ENCODE measurements around the gene MBOAT2. TPM values are rescaled to one million over a fixed set of nuclear protein-coding genes. Genes with fewer than 3 reads are reported as not detected.
A peak's percentile ranks its signal among the peaks of the same experiment; 100 is the strongest.
"Not testable (repeated sequence)": the region's sequence is repeated elsewhere in the genome, so short reads cannot be mapped to it uniquely, and the experiment has no call there.

MBOAT2 gene
- 1 to 10 TPM in 3 of 4 donors, under 1 TPM in 1; 0.83 to 5.8 (median 3.9) TPM for total RNA-seq

- H3K9me3 ChIP-seq, result no peaks in the 10 kb centered on the region
- H3K4me1 ChIP-seq, result peaks cover 0 to 6% of the 10 kb centered on the region in 2 donors
- H3K36me3 ChIP-seq, result no peaks in the 10 kb centered on the region
- intact Hi-C loops (cut with DNase I; ENCODE audit: low total_unique reads) (loop anchor here (5.0 to 10.0 kb wide), 2 partner anchors 201 to 419 kb away; partner anchors contain the start of genes ASAP2, CPSF3 and ITGB1BP1), in situ Hi-C loops (cut with MboI; ENCODE audit: low sequenced_read_pairs in 4 of 4) (no loop called here)
- peak within 1 kb of the TSS; percentile 65 to 73 (median 70) for H3K4me3 ChIP-seq
- DNase-seq, result peak; percentile 59 to 70
- ATAC-seq, result peak; percentile 93 to 96
- peaks cover 0 to 4% (median 0%) of the 10 kb centered on the region in 3 donors for H3K27me3 ChIP-seq
- TF ChIP-seq CTCF (IDR thresholded peaks at IDR 0.05 in 4 of 5, conservative IDR thresholded peaks at IDR 0.05 in 1 of 5) (no peak), POLR2A (IDR thresholded peaks at IDR 0.05) (peak; percentile 47 to 61)
- peak within 1 kb of the TSS; percentile 60 to 68 (median 68) for H3K27ac ChIP-seq
Measured at GRCh38 chr2:9003616-9004337, at the start of gene MBOAT2. Gene MBOAT2, minus strand, starts transcription at chr2:9003684. Its CDS starts 70 bp downstream, at chr2:9003614.

DNA sequence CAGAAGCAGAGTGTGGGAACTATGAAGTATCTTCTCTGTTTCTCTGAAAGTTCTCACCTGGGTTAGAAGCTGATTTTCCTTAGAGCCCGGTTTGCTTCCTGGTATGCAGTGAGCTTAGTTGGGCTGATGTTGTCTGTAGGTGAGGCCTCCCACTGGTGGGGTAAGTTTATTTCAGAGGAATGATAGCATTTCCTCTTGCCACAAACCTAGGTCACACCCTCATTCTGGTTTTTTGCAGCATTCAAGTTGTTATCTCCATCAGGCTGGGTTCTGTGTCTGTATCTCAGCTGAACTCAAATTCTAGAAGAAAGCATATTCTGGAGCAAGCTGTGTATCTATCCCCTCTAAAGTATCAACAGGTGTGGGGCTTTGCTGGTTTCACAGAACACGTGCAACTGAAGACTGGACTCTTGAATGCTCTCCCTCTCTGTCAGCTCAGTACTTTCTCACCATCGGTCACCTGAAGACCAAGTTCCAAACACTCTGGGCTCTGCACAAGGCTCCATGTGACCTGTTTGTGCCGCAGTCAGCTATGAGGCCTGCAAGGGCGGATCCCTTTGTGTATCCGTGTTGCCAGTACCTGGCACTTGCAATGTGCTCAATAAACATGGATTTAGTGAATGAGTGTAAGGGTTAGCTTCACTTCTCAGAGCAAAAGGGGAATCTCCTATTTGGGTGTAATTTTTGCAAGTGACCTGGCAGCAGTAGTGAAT, 49.5 kb upstream of the MBOAT2 start:
- no peak for ATAC-seq
- no peak for TF ChIP-seq CTCF (IDR thresholded peaks at IDR 0.05 in 4 of 5, conservative IDR thresholded peaks at IDR 0.05 in 1 of 5)
- no peak for TF ChIP-seq POLR2A (IDR thresholded peaks at IDR 0.05)
- in situ Hi-C loops (cut with MboI; ENCODE audit: low sequenced_read_pairs in 4 of 4) (no loop called here), intact Hi-C loops (cut with DNase I; ENCODE audit: low total_unique reads) (no loop called here)
- no peaks in the 10 kb centered on the region for H3K36me3 ChIP-seq
- no peaks in the 10 kb centered on the region for H3K27me3 ChIP-seq
- no peak for DNase-seq
- H3K4me1 ChIP-seq, result no peaks in the 10 kb centered on the region
- H3K27ac ChIP-seq, result no peak overlapping the region
- H3K4me3 ChIP-seq, result no peak overlapping the region
- no peaks in the 10 kb centered on the region for H3K9me3 ChIP-seq

- H3K27ac ChIP-seq; H3K9me3 ChIP-seq; H3K27me3 ChIP-seq; intact Hi-C loops (cut with DNase I; ENCODE audit: low total_unique reads); H3K4me1 ChIP-seq; H3K4me3 ChIP-seq; ATAC-seq; in situ Hi-C loops (cut with MboI; ENCODE audit: low sequenced_read_pairs in 4 of 4); DNase-seq; H3K36me3 ChIP-seq: not testable (repeated sequence)
Measured at GRCh38 chr2:9051451-9051850, 48.0 kb upstream of the MBOAT2 start.

DNA sequence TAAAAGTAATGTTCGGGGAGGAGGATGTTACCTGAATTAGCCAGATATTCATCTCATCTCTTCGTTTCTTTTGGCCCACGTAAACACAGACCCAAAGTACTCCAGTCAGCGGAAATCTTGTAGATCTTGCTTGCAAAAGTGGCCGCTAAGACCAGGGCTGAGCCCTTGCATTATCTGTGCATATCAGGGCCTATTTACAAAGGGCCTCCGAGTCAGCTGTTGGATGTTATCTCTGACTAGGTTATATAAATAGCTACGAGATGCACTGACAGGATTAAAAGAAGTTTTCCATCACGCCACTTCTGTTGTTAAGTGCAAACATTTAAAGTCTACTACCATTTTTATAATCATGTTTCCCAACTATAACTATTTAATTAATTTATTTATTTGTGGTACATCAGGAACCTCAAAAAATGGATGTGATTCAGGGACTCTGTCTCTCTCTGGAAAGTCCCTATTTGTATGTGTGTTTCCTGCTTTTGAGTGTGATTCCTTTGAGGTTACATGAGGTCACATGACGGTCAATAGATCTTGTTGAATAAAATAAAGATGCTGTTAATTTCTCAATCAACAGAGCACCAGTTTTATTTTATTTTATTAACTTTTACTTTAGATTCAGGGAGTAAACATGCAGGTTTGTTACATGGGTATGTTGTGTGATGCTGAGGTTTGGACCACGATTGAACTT, 46.8 kb upstream of the MBOAT2 start:
- no peaks in the 10 kb centered on the region for H3K4me1 ChIP-seq
- intact Hi-C loops (cut with DNase I; ENCODE audit: low total_unique reads), result no loop called here
- H3K27me3 ChIP-seq, result no peaks in the 10 kb centered on the region
- H3K27ac ChIP-seq, result no peak overlapping the region
- H3K36me3 ChIP-seq, result no peaks in the 10 kb centered on the region
- ATAC-seq (no peak), DNase-seq (no peak)
- TF ChIP-seq CTCF (IDR thresholded peaks at IDR 0.05 in 4 of 5, conservative IDR thresholded peaks at IDR 0.05 in 1 of 5), result no peak
- no peak for TF ChIP-seq POLR2A (IDR thresholded peaks at IDR 0.05)
- no peaks in the 10 kb centered on the region for H3K9me3 ChIP-seq
- no peak overlapping the region for H3K4me3 ChIP-seq
- in situ Hi-C loops (cut with MboI; ENCODE audit: low sequenced_read_pairs in 4 of 4), result no loop called here

DNA sequence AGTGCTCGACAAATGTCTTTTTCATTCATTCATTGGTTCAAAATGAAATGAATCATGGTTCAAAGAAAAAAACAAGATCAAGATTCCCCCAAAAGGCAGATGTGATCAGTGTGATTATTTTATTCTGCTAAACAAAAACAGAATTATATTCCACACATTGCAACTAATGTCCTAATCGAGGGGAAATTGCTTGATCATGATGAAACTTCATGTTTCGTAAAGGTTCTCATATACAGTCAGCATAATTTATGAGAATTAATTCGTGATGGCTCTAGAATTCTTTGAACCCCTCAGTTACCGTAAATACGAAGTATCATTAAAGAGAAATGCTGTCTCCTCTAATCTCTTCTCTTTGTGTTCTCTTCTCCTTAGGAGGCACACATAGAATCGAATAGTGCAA, 42.1 kb upstream of the MBOAT2 start:
- no peak for DNase-seq
- intact Hi-C loops (cut with DNase I; ENCODE audit: low total_unique reads) (no loop called here), in situ Hi-C loops (cut with MboI; ENCODE audit: low sequenced_read_pairs in 4 of 4) (no loop called here)
- Histone ChIP-seq H3K9me3 (no peaks in the 10 kb centered on the region), H3K4me1 (no peaks in the 10 kb centered on the region), H3K27me3 (no peaks in the 10 kb centered on the region), H3K27ac (no peak overlapping the region), H3K4me3 (no peak overlapping the region), H3K36me3 (no peaks in the 10 kb centered on the region)
- no peak for ATAC-seq
- TF ChIP-seq CTCF (IDR thresholded peaks at IDR 0.05 in 4 of 5, conservative IDR thresholded peaks at IDR 0.05 in 1 of 5), result no peak
- TF ChIP-seq POLR2A (IDR thresholded peaks at IDR 0.05), result no peak

DNA sequence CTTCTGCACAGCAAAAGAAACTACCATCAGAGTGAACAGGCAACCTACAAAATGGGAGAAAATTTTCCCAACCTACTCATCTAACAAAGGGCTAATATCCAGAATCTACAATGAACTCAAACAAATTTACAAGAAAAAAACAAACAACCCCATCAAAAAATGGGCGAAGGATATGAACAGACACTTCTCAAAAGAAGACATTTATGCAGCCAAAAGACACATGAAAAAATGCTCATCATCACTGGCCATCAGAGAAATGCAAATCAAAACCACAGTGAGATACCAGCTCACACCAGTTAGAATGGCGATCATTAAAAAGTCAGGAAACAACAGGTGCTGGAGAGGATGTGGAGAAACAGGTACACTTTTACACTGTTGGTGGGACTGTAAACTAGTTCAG, 40.0 kb upstream of the MBOAT2 start:
- in situ Hi-C loops (cut with MboI; ENCODE audit: low sequenced_read_pairs in 4 of 4); ATAC-seq; H3K36me3 ChIP-seq; H3K27ac ChIP-seq; intact Hi-C loops (cut with DNase I; ENCODE audit: low total_unique reads); H3K9me3 ChIP-seq; DNase-seq; H3K27me3 ChIP-seq; H3K4me3 ChIP-seq; H3K4me1 ChIP-seq: not testable (repeated sequence)
